C4-2B (cell line): ENCODE data around the gene CDC42BPB.

Source experiments
- CTCF ChIP-seq: fragments of 450-650 bp; conservative IDR thresholded peaks from 2 replicates; pipeline ENCODE4 v1.5.1; 2017; ENCODE audit warnings: mild to moderate bottlenecking
- ZFX ChIP-seq: fragments of 450-650 bp; IDR thresholded peaks from 2 replicates; pipeline ENCODE4 v1.6.1; 2017

GRCh38 chr14:102885737-102886447 is 171.5 kb downstream of the CDC42BPB start:
- TF ChIP-seq CTCF, result no peak
- no peak for TF ChIP-seq ZFX
